Mesenchymal stem cell (in vitro differentiated cells and primary cell): ENCODE data around the gene ST7.
A peak's percentile ranks its signal among the peaks of the same experiment; 100 is the strongest.

Source experiments
- DNase-seq: peaks from one replicate; pipeline ENCODE4 v3.0.0-alpha.2; 2013
- H2AFZ ChIP-seq: one replicate; pipeline ENCODE4 v1.6.1; 2013; ENCODE audit warnings: low read depth, mild to moderate bottlenecking, control low read depth, inconsistent platforms, low read length, moderate library complexity
- H2AK5ac ChIP-seq: 2 replicates; pipeline ENCODE4 v1.6.1; 2013; ENCODE audit warnings: low read length, moderate library complexity, mild to moderate bottlenecking, inconsistent platforms; ENCODE audit not compliant: severe bottlenecking
- H2BK120ac ChIP-seq: one replicate; pipeline ENCODE4 v1.6.1; 2013; ENCODE audit warnings: low read depth, mild to moderate bottlenecking, inconsistent platforms, low read length, moderate library complexity
- H2BK12ac ChIP-seq, 2 experiments: one replicate each; pipeline ENCODE4 v1.6.1; 2013; ENCODE audit warnings: inconsistent platforms in 2 of 2, low read length in 2 of 2, mild to moderate bottlenecking in 2 of 2, moderate library complexity in 2 of 2, control low read depth in 1 of 2
- H2BK15ac ChIP-seq: one replicate; pipeline ENCODE4 v1.6.1; 2013; ENCODE audit warnings: mild to moderate bottlenecking, low read depth, inconsistent platforms; ENCODE audit not compliant: poor library complexity, severe bottlenecking
- H2BK5ac ChIP-seq: 2 replicates; pipeline ENCODE4 v1.6.1; 2013; ENCODE audit warnings: low read depth, mild to moderate bottlenecking, low read length, control low read depth, inconsistent platforms; ENCODE audit not compliant: poor library complexity, severe bottlenecking
- H3K14ac ChIP-seq, 2 experiments: one replicate each; pipeline ENCODE4 v1.6.1; 2013; ENCODE audit warnings: inconsistent platforms in 2 of 2, low read length in 2 of 2, control low read depth in 1 of 2, mild to moderate bottlenecking in 1 of 2, moderate library complexity in 1 of 2
- H3K18ac ChIP-seq, 2 experiments: one replicate each; pipeline ENCODE4 v1.6.1; 2013; ENCODE audit warnings: inconsistent platforms in 2 of 2, low read length in 2 of 2, control low read depth in 1 of 2, low read depth in 1 of 2, mild to moderate bottlenecking in 1 of 2
- H3K23ac ChIP-seq, 2 experiments: one replicate each; pipeline ENCODE4 v1.6.1; 2013; ENCODE audit warnings: inconsistent platforms in 2 of 2, low read length in 2 of 2, mild to moderate bottlenecking in 2 of 2, moderate library complexity in 2 of 2, control low read depth in 1 of 2
- H3K27ac ChIP-seq: 2 replicates; pipeline ENCODE4 v1.5.1; 2013; ENCODE audit warnings: mild to moderate bottlenecking, moderate library complexity, low read length, control low read depth, inconsistent platforms; ENCODE audit not compliant: poor library complexity, severe bottlenecking
- H3K27me3 ChIP-seq, 2 experiments: 2 replicates each; pipeline versions ENCODE4 v1.6.1 to v1.7.0; 2013; ENCODE audit warnings: low read length in 2 of 2, mild to moderate bottlenecking in 2 of 2, moderate library complexity in 2 of 2, control low read depth in 1 of 2, inconsistent platforms in 1 of 2; ENCODE audit not compliant: control insufficient read depth in 1 of 2, insufficient read depth in 1 of 2
- H3K36me3 ChIP-seq, 2 experiments: 2 replicates each; pipeline versions ENCODE4 v1.6.1 to v1.7.0; 2013; ENCODE audit warnings: low read length in 2 of 2, control low read depth in 1 of 2, inconsistent platforms in 1 of 2, low read depth in 1 of 2, mild to moderate bottlenecking in 1 of 2; ENCODE audit not compliant: insufficient read depth in 2 of 2, control insufficient read depth in 1 of 2
- H3K4ac ChIP-seq, 2 experiments: one replicate each; pipeline ENCODE4 v1.6.1; 2013; ENCODE audit warnings: inconsistent platforms in 2 of 2, low read length in 2 of 2, mild to moderate bottlenecking in 2 of 2, moderate library complexity in 2 of 2, control low read depth in 1 of 2, low read depth in 1 of 2
- H3K4me1 ChIP-seq: 2 replicates; pipeline ENCODE4 v1.6.1; 2013; ENCODE audit warnings: low read depth, low read length, control low read depth; ENCODE audit not compliant: control insufficient read depth, insufficient read depth
- H3K4me2 ChIP-seq: 2 replicates; pipeline ENCODE4 v1.6.1; 2013; ENCODE audit warnings: low read length, mild to moderate bottlenecking, inconsistent platforms; ENCODE audit not compliant: poor library complexity, severe bottlenecking
- H3K4me3 ChIP-seq, 2 experiments: 2 replicates each; pipeline versions ENCODE4 v1.5.1 to v1.7.0; 2013; ENCODE audit warnings: low read length in 2 of 2, mild to moderate bottlenecking in 2 of 2, control low read depth in 1 of 2, low read depth in 1 of 2; ENCODE audit not compliant: insufficient read depth in 1 of 2
- H3K79me1 ChIP-seq: replicated peaks from 2 replicates; pipeline ENCODE4 v1.6.1; 2013; ENCODE audit warnings: mild to moderate bottlenecking, control low read depth, low read length, inconsistent platforms; ENCODE audit not compliant: poor library complexity, severe bottlenecking
- H3K9ac ChIP-seq: 2 replicates; pipeline ENCODE4 v1.7.0; 2013; ENCODE audit warnings: mild to moderate bottlenecking, low read length, moderate library complexity
- H3K9me3 ChIP-seq: 2 replicates; pipeline ENCODE4 v1.7.0; 2013; ENCODE audit warnings: mild to moderate bottlenecking, low read length; ENCODE audit not compliant: control insufficient read depth
- H4K8ac ChIP-seq: one replicate; pipeline ENCODE4 v1.6.1; 2013; ENCODE audit warnings: inconsistent platforms, mild to moderate bottlenecking, low read length, moderate library complexity
- H4K91ac ChIP-seq: one replicate; pipeline ENCODE4 v1.6.1; 2013; ENCODE audit warnings: mild to moderate bottlenecking, low read length, inconsistent platforms
- WGBS: methylation state at CpG from one replicate; pipeline ENCODE4 v1.1.7; 2013; ENCODE audit warnings: mixed read lengths; 5-methylcytosine and 5-hydroxymethylcytosine counted together

ST7 gene

DNA sequence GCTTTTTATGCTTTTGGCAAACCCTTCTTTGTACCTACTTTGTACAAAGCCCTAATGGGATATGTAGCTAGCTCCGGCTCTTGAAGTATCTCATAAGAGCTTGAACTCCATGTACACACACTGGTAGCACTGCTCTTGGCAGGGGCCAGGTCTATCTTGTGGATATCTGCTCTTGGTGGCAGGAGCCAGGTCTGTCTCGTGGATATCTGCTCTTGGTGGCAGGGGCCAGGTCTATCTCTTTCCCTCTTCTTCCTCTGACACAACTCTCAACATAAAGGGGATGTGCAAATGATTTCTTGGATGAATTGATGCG is 277.7 kb downstream of the ST7 start:
- Histone ChIP-seq H3K4me3 (no peak overlapping the region), H2BK120ac (no peak overlapping the region), H4K91ac (peak overlapping the region; percentile 35), H3K36me3 (no peaks in the 10 kb centered on the region), H3K9me3 (no peaks in the 10 kb centered on the region), H2AFZ (no peak overlapping the region), H2BK15ac (no peak overlapping the region), H3K79me1 (no peaks in the 10 kb centered on the region), H3K4me1 (no peaks in the 10 kb centered on the region), H3K14ac (no peak overlapping the region), H2BK5ac (no peak overlapping the region), H4K8ac (peak overlapping the region; percentile 43), H2AK5ac (no peak overlapping the region), H3K27ac (no peak overlapping the region), H3K18ac (no peak overlapping the region), H2BK12ac (peak overlapping the region in 1 of 2 experiments; percentile 21), H3K4me2 (no peak overlapping the region), H3K27me3 (no peaks in the 10 kb centered on the region), H3K4ac (no peak overlapping the region), H3K23ac (peak overlapping the region in 1 of 2 experiments; percentile 39), H3K9ac (no peak overlapping the region)
- DNase-seq: no peak
- 91% methylated on average over 3 of the region's 3 CpGs for WGBS

DNA sequence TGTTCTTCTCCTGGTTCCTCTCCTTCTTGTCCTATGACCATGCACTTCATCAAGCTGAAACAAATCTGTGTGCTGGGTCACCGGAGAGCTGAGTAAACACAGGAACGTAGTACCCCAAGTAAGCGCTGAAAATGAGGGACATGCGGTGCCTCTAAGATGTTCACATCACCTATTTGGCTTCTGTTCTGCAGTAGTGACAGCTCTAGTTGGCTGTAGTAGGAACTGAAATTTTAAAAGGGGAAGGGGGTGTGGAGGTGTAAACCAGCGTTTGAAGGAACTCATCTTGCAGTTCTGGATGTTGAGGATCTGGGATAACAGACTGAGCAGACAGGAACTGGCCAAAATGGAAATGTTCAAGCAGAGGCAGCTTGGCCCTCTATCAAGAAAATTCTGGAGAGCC is 284.3 kb downstream of the ST7 start:
- Histone ChIP-seq H2AK5ac (no peak overlapping the region), H2BK12ac (no peak overlapping the region), H3K36me3 (no peaks in the 10 kb centered on the region), H2BK5ac (no peak overlapping the region), H3K14ac (no peak overlapping the region), H2BK15ac (no peak overlapping the region), H4K91ac (no peak overlapping the region), H4K8ac (no peak overlapping the region), H3K4me2 (no peak overlapping the region), H3K27me3 (no peaks in the 10 kb centered on the region), H3K4me3 (no peak overlapping the region), H3K9me3 (no peaks in the 10 kb centered on the region), H3K23ac (no peak overlapping the region), H3K27ac (no peak overlapping the region), H3K79me1 (no peaks in the 10 kb centered on the region), H3K4me1 (peaks cover 2% of the 10 kb centered on the region), H3K4ac (no peak overlapping the region), H3K9ac (no peak overlapping the region), H3K18ac (no peak overlapping the region), H2AFZ (no peak overlapping the region), H2BK120ac (no peak overlapping the region)
- WGBS: 84% methylated on average over 5 of the region's 5 CpGs
- DNase-seq: no peak

DNA sequence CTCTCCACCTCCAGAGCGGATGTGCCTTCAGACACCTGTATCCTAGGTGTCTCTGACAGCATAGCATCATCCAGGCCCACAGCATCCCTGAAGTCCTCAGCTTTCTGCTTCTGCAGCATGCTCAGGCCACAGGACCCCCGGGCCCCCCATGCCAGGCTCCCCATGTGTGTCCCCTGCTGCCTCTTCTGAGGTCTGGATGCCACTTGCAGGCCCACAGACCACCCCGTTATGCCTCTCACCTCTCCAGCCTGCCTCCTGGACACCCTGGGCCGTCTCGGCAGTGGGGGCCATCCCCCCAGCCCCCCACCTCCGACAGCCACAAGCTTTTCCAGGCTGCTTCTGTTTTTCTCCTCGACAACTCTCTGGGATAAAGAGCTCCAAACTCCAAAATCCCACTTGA is 285.2 kb downstream of the ST7 start:
- H2BK15ac ChIP-seq: no peak overlapping the region
- no peak overlapping the region for H3K14ac ChIP-seq
- no peak overlapping the region for H3K4ac ChIP-seq
- no peak overlapping the region for H2AFZ ChIP-seq
- H3K23ac ChIP-seq: no peak overlapping the region
- H3K9ac ChIP-seq: no peak overlapping the region
- no peak overlapping the region for H3K4me2 ChIP-seq
- no peak for DNase-seq
- no peak overlapping the region for H3K18ac ChIP-seq
- H4K91ac ChIP-seq: no peak overlapping the region
- H2BK12ac ChIP-seq: no peak overlapping the region
- no peaks in the 10 kb centered on the region for H3K79me1 ChIP-seq
- no peak overlapping the region for H2AK5ac ChIP-seq
- peaks cover 2% of the 10 kb centered on the region for H3K4me1 ChIP-seq
- H2BK5ac ChIP-seq: no peak overlapping the region
- no peak overlapping the region for H3K4me3 ChIP-seq
- no peaks in the 10 kb centered on the region for H3K9me3 ChIP-seq
- 92% methylated on average over 4 of the region's 7 CpGs for WGBS
- H4K8ac ChIP-seq: no peak overlapping the region
- H2BK120ac ChIP-seq: no peak overlapping the region
- H3K27me3 ChIP-seq: no peaks in the 10 kb centered on the region
- H3K36me3 ChIP-seq: no peaks in the 10 kb centered on the region
- no peak overlapping the region for H3K27ac ChIP-seq

DNA sequence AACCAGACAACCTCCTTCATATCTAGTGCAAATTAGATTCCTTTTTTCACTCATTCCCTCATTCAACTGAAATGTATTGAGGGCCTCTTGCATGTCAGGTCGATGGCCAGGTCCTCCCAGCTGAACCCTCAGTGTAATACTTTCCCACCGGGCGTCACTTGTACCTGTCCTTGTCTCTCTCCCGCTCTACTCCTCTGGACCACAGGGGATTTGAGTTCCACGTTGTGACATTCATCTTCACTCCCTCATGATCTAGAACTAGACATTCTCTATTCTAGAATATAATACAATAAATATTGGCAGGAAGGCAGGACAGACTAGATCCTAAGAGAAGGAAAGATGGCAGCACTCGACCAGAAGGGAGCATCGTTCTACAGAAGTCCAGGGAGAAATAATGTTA is 285.6 kb downstream of the ST7 start:
- Histone ChIP-seq H3K9me3 (no peaks in the 10 kb centered on the region), H3K9ac (no peak overlapping the region), H3K4me3 (no peak overlapping the region), H3K27ac (no peak overlapping the region), H2AK5ac (no peak overlapping the region), H2BK5ac (no peak overlapping the region), H2BK120ac (no peak overlapping the region), H3K79me1 (no peaks in the 10 kb centered on the region), H3K14ac (no peak overlapping the region), H3K27me3 (no peaks in the 10 kb centered on the region), H2AFZ (no peak overlapping the region), H3K4me1 (peaks cover 2% of the 10 kb centered on the region), H3K4me2 (no peak overlapping the region), H3K23ac (no peak overlapping the region), H2BK12ac (no peak overlapping the region), H4K91ac (no peak overlapping the region), H3K18ac (no peak overlapping the region), H4K8ac (no peak overlapping the region), H3K4ac (no peak overlapping the region), H2BK15ac (no peak overlapping the region), H3K36me3 (no peaks in the 10 kb centered on the region)
- DNase-seq: no peak
- 80% methylated on average over 5 of the region's 7 CpGs for WGBS
